ENCODE results near the gene PUS3.
"Not testable (repeated sequence)": the region's sequence is repeated elsewhere in the genome, so short reads cannot be mapped to it uniquely, and the experiment has no call there.

PUS3 gene

DNA sequence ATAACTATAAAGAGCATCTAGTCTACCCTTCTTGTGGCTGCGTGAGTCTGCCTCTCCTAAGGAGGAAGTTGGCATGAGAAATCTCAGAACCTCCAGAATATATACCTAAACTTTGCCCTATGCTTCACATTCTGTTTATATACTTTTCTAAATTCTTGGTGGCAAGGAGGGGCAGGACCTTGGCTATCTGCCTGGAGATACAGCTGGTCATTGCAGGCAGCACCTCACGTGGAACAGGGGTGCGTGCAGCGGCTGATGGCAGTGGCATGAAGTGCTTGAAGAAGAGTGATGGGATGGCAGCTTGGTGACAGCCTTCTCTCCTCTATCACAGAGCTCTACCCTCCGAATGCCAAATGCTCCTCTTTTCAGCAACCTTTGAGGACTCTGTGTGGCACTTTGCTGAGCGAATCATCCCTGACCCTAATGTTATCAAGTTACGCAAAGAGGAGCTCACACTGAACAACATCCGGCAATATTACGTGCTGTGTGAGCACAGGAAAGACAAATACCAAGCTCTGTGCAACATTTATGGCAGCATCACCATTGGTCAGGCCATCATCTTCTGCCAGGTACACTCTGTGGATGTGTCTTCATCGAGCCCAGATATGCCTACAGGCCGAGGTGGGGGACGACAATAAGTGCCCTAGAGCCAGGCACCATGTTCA, 13.8 kb upstream of the PUS3 start:
- no peak for DNase-seq (ENCODE audit: low spot score)

DNA sequence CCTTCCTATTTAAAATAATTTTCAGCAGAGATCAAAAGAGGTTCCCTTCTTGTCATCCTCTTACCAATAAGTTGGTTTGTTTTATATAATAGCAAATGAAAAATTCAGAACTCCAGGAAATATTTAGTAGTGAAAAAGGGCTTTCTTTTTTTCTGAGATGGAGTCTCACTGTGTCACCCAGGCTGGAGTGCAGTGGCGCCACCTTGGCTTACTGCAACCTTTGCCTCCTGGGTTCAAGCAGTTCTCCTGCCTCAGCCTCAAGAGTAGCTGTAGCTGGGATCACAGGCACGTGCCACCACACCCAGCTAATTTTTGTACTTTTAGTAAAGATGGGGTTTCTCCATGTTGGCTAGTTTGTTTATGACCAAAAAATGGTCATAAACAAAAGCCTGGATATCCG, 11.6 kb upstream of the PUS3 start:
- DNase-seq (ENCODE audit: low spot score) = not testable (repeated sequence)

- no peak for DNase-seq (ENCODE audit: low spot score)
These were observed 7.3 kb upstream of the PUS3 start for GRCh38 chr11:125910226-125910849.

DNA sequence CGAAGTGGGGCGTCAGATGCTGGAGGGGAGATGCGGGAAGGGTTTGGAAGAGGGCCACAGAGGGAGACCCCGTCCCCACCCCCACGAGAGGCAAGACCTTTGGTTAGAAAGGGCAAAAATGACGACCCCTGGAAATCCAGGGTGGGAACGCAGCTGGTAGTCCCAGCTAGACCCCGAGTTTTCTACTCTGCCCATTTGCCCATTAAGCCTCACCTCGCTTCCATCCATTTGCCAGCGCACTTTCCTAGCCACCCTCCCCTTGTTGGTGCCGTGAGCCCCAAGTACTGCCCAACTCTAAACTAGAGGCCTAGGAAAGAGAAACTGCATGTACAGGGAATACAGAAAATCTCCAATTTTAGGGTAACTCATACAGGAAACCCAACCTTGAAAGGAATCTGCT, 1.7 kb upstream of the PUS3 start:
- DNase-seq (ENCODE audit: low spot score) = no peak

GRCh38 chr11:125903711-125904659, 979 bp upstream of the PUS3 start, which contains the start of gene DDX25:
Gene DDX25 (plus strand): TSS chr11:125904508. CDS start chr11:125904518, 10 bp downstream.
- no peak for DNase-seq (ENCODE audit: low spot score)

GRCh38 chr11:125902277-125902926, 604 bp downstream of the PUS3 start:
- no peak for DNase-seq (ENCODE audit: low spot score)

DNA sequence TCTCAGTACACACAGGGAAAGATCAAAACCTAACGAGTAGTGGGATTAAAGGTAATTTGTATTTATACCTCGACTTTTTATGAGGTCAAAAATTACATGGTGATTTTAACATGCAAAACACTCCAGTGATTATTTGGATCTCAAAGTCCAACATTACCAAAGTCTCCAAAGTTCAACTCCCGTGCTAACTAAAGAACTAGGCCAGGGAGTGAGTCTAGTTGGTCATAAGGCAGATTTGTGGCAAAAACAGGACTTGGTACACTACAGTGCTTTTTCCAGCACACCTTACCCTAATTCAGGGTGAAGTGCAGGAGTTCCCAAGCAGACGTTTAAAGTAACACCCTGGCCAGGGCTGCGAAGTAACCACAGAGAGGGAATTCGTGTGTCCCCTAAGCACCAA, 1.1 kb downstream of the PUS3 start:
- no peak for DNase-seq (ENCODE audit: low spot score)

- no peak for DNase-seq (ENCODE audit: low spot score)
These were observed 10.0 kb downstream of the PUS3 start for GRCh38 chr11:125892994-125893393.

GRCh38 chr11:125892071-125892470, 10.9 kb downstream of the PUS3 start:
- DNase-seq (ENCODE audit: low spot score) = no peak

DNA sequence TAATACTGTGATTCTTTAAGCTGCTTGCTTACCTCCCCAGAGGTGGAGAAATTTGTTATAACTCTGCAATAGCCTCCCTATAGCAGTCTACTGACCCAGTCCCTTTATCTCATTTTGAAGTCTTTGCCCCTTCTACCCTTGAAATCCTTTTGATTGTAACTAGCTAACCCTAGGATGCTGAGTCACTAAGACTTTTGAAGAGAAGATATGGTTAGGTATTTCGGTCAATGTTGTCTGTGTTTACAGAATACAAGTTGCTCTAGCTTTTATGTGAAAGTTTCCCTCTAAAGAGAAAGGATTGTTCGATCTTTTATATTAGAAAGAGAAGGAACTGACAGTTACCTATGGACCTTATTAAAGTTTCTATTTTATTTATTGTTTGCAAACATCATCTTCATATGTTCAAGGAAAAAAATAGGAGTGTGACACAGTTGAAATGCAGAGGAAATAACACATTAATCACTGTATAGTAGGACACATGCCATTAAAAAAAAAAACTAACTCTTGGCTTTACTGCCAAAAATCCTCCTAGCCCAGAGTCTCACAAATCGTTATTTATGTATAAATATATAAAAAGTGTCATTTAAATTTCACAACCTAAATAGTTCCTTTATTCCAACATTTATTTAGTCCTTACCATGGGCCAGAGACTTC, 12.4 kb downstream of the PUS3 start:
- DNase-seq (ENCODE audit: low spot score) = no peak

- peak; percentile 90 for DNase-seq (ENCODE audit: low spot score)
These were observed 15.4 kb downstream of the PUS3 start, which contains the start of gene HYLS1 for GRCh38 chr11:125887373-125888324. Gene HYLS1 (plus strand): TSS chr11:125887668. CDS start chr11:125899369, 11,701 bp downstream.

DNA sequence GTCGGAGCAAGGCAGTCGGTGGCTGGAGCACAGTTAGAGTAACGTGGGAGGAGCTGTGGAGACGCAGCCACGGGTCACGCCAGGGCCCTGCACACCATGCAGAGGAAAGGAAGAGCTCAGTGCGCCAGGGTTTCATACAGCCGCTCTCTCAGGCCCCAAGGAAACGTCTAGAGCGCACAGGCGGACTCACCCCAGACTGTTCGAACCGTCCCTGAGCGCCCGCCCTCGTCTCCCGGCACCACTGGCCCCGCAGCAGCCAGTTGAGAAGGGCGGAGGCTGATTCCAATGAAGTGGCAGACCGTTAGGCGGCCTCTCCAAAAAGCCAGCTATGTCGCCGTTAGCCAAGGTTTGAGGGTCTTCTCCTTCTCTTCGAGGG, 16.0 kb downstream of the PUS3 start:
- DNase-seq (ENCODE audit: low spot score) = peak; percentile 76

DNA sequence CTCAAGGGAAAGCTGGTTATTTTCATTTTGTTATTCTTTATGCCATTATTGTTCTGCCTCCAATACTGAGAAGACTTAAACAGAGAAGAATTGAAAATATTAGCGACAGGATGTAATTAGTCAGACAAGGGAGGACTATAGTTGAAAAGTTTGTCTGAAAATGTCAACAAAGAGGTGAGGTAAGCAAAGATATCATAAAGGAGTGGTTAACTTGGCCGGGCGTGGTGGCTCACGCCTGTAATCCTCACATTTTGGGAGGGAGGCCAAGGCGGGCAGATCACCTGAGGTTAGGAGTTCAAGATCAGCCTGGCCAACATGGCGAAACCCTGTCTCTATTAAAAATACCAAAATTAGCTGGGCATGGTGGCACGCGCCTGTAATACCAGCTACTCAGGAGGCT, 19.6 kb downstream of the PUS3 start:
- DNase-seq (ENCODE audit: low spot score) = no peak

DNA sequence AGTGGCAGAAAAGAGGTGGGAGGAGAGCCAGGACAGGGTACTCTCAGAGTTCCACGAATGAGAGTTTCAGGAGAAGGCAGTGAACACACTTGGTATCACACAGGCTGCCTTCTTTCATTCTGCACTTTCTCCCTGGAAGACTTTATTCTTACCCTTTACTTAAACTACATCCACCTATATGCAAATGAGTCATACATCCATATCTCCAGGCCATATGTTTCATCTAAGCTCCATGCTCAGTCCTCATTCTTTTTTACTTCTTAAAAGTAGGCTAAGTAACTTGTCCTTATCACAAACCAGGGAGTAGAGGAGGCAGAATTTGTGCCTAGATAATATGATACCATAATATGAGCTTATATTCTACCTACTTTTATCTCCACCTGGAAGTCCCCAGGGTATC, 21.7 kb downstream of the PUS3 start:
- DNase-seq (ENCODE audit: low spot score) = no peak

GRCh38 chr11:125874556-125875124, 28.4 kb downstream of the PUS3 start:
- no peak for DNase-seq (ENCODE audit: low spot score)

DNA sequence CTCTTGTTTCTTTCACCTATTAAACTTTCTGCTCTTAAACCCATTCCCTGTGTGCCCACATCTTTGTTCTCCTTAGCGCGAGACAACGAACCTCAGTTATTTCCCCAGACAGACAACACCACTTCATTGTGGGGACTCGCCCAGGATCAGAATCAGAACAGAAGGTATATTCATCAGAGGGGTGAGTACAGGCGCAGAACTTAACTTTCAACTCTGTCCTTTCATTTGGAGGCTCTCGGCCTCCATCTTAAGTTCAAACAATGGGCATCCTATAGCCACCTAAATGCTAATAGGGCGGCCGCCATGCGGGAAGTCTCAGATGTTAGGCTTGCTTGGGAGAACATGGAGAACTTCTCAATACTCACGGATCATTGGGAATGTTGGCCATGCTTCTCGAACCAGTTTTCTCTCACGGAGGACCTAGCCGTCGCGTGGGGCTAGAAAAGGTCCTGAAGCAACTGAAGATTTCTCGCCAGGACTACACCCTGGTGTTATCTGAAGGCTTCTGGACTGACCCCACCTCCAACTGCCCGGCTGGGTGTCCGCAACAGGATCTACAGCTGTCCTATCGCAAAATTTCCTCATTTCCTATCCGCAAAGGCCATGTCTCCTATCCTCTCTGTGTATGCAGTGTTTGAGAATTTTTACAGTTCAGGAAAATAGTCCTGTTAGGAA, 29.0 kb downstream of the PUS3 start:
- DNase-seq (ENCODE audit: low spot score) = no peak

DNA sequence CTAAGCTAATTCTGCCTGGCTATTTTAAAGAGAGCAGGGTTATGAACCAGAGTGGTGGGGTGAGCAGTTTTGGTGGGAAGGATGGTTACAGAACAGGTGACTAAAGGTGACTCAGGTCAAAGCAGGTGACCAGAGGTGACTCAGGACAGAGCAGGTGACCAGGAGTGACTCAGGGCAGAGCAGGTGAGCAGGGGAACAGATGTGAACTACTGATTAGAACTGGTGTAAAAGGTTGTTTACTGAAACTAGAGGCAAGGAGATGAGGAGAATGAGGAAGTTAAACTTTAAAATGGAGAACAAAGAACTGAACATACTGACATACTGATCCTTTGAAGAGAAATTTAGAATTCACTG, 30.9 kb downstream of the PUS3 start:
- DNase-seq (ENCODE audit: low spot score) = no peak

DNA sequence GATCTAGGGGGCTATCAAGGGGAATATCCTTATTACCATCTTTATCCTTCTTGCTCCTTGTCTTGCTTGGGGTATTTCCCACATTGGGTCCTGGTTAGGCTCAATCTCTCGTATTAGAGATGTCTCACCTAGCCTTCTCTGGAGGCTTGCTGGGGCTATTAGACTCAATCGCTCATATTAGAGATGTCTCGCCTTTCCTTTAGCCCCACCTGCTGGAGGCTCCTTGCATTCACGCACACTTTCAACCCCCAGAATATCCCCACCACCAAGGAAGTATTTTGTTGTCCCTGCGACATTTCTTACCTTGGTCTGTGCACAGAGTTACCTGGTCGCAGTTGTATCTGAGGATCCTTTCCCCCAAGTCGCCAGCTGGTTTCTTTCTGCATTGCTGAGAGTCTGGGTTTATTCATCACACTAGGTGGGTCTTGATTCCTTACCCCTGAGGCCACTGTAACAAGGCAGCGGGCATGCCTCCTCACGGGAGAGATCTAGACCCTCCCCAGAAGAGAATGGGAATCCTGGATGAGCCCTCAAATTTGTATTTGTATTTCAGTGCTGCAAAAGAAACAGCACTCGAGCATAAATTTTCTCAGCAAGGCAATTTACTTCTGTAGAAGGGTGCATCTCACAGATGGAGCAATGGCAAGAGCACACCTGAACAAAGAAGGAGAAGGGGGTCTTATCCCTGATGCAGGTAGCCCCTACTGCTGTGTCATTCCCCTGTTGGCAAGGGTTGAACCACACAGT, 31.4 kb downstream of the PUS3 start:
- DNase-seq (ENCODE audit: low spot score) = no peak

GRCh38 chr11:125869521-125869920, 33.5 kb downstream of the PUS3 start:
- no peak for DNase-seq (ENCODE audit: low spot score)
